Vagina (tissue), 2 donors: ENCODE measurements around the gene TMEM63B.

Experiments
- CTCF ChIP-seq, 3 experiments: fragments of 450-650 bp in 2 of 3; fragments of 200-600 bp in 1 of 3; sonication (generic) in 1 of 3; IDR thresholded peaks; one replicate each; pipeline ENCODE4 v1.5.1; 2017 to 2019; ENCODE audit warnings: antibody characterized with exemption in 3 of 3, mild to moderate bottlenecking in 2 of 3, moderate library complexity in 2 of 3
- POLR2AphosphoS5 ChIP-seq, 2 donors: sonication (generic); formaldehyde crosslinking; IDR thresholded peaks; one replicate each; pipeline ENCODE4 v1.9.0; 2017; ENCODE audit warnings: antibody characterized with exemption in 2 of 2, mild to moderate bottlenecking in 2 of 2, low read depth in 1 of 2; ENCODE audit not compliant: insufficient read depth in 1 of 2

- TF ChIP-seq POLR2AphosphoS5 (IDR thresholded peaks at IDR 0.05; ENCODE audit: insufficient read depth in 1 of 2, low read depth in 1 of 2) (no peak), CTCF (IDR thresholded peaks at IDR 0.05) (no peak)
Observed at GRCh38 chr6:44084231-44085014, 42.9 kb upstream of the TMEM63B start.
